SU-DHL-6 (cell line): Measurements from ENCODE around the gene GRB10.

Experiments
- H2AFZ ChIP-seq: fragments of 200-600 bp; sonication (generic); 2 replicates; pipeline ENCODE4 v1.6.1; 2014; ENCODE audit warnings: low read depth, mild to moderate bottlenecking, moderate library complexity, mixed read lengths, antibody characterized with exemption, low read length; ENCODE audit not compliant: severe bottlenecking
- H3F3A ChIP-seq: fragments of 200-600 bp; shearing (Covaris generic); 2 replicates; pipeline ENCODE4 v1.6.0; 2016; ENCODE audit warnings: antibody characterized with exemption, mild to moderate bottlenecking; ENCODE audit not compliant: insufficient read depth
- H3K27ac ChIP-seq: fragments of 200-600 bp; sonication (generic); 2 replicates; pipeline ENCODE4 v1.5.1; 2016; ENCODE audit warnings: low read depth, mild to moderate bottlenecking, low read length, moderate library complexity, mixed read lengths
- H3K27me3 ChIP-seq: fragments of 200-600 bp; sonication (generic), shearing (Covaris generic); 2 replicates; pipeline ENCODE4 v1.6.0; 2014; ENCODE audit warnings: mild to moderate bottlenecking, low read length
- H3K36me3 ChIP-seq: fragments of 200-600 bp; sonication (generic); 2 replicates; pipeline ENCODE4 v1.6.1; 2014; ENCODE audit warnings: mild to moderate bottlenecking, low read length, mixed read lengths
- H3K4me2 ChIP-seq: fragments of 300-600, 200-600 bp; shearing (Covaris generic), sonication (generic); 2 replicates; pipeline ENCODE4 v1.6.0; 2014; ENCODE audit warnings: low read length, low read depth, mild to moderate bottlenecking; ENCODE audit not compliant: poor library complexity, severe bottlenecking
- H3K4me3 ChIP-seq: fragments of 200-600 bp; sonication (generic); 2 replicates; pipeline ENCODE4 v1.5.1; 2014; ENCODE audit warnings: antibody characterized with exemption, low read length, mild to moderate bottlenecking, mixed read lengths; ENCODE audit not compliant: insufficient read depth, poor library complexity, severe bottlenecking
- H3K79me2 ChIP-seq: fragments of 200-600 bp; sonication (generic); 2 replicates; pipeline ENCODE4 v1.6.1; 2014; ENCODE audit warnings: mild to moderate bottlenecking, low read length, moderate library complexity; ENCODE audit not compliant: insufficient read depth
- H3K9ac ChIP-seq: fragments of 200-600 bp; sonication (generic); 2 replicates; pipeline ENCODE4 v1.7.0; 2014; ENCODE audit warnings: mild to moderate bottlenecking, low read length
- H3K9me2 ChIP-seq: fragments of 200-600 bp; sonication (generic); replicated peaks from 2 replicates; pipeline ENCODE4 v1.6.1; 2014; ENCODE audit warnings: low read length; ENCODE audit not compliant: insufficient read depth
- H3K9me3 ChIP-seq: fragments of 200-600 bp; sonication (generic); 2 replicates; pipeline ENCODE4 v1.6.1; 2014; ENCODE audit warnings: low read length, mixed read lengths; ENCODE audit not compliant: insufficient read depth
- H4K20me1 ChIP-seq: fragments of 200-600 bp; sonication (generic); 2 replicates; pipeline ENCODE4 v1.6.1; 2014; ENCODE audit warnings: low read depth, mild to moderate bottlenecking, antibody characterized with exemption, low read length, moderate library complexity, mixed read lengths
- CTCF ChIP-seq: fragments of 200-600 bp; sonication (generic); IDR thresholded peaks from one replicate; pipeline ENCODE4 v1.5.1; 2017; ENCODE audit warnings: antibody characterized with exemption, mild to moderate bottlenecking, low read length, moderate library complexity; ENCODE audit not compliant: insufficient read depth, poor library complexity, severe bottlenecking
- EZH2phosphoT487 ChIP-seq: fragments of 200-600 bp; sonication (generic), shearing (Covaris generic); conservative IDR thresholded peaks from 2 replicates; pipeline ENCODE4 v1.6.1; 2018; ENCODE audit warnings: mild to moderate bottlenecking, antibody characterized with exemption, low read length, moderate library complexity, mixed read lengths

Gene GRB10

DNA sequence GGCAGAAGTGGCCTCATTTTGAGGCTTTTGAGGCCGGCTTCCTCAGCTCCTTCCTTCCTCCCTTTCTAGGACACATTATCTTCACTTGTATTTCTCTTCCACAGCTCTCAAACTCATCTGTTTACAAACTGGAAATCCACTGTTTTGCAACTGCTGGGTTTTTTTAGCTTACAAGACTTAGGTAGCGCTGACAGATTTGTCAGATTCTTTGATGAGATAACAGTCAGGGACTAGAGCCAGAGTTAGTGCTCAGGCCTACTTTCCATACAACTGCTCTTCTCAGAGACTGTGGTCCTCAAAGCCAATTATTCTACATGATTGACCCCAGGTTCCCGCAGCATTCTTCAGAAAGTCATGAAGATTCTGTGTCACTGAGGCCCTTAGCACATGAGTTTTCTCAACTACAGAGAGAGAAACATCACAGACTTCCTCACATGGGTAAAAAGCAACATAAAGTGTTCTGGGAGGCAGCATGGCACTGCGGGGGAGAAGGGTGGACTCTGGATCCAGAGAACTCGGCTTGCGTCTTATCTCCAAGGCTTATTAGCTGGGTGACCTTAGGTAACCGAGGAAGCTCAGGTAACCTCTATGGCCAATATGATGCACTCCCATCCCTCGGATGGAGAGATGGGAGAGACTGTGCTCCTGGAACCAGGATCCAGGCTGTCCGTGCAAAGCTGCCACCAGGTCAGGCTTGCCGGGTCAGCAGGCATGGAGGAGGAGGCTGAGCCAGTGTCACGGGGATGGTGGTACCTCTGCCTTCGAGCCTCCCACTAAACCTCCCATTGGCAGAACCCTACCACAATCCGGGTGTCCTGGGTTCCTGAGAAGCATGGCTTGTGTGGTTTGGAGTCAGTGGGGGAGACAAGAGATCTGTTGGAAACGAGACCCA is 228.0 kb downstream of the GRB10 start:
- Histone ChIP-seq H3K27ac (no peak overlapping the region), H3K36me3 (no peaks in the 10 kb centered on the region), H3K9me2 (no peaks in the 10 kb centered on the region), H4K20me1 (no peaks in the 10 kb centered on the region), H3K4me3 (no peak overlapping the region), H3K9ac (no peak overlapping the region), H3K79me2 (no peaks in the 10 kb centered on the region), H3K4me2 (no peak overlapping the region), H3K27me3 (no peaks in the 10 kb centered on the region), H3K9me3 (no peaks in the 10 kb centered on the region), H3F3A (no peaks in the 10 kb centered on the region), H2AFZ (no peak overlapping the region)
- no peak for TF ChIP-seq CTCF
- TF ChIP-seq EZH2phosphoT487: no peak

GRCh38 chr7:50553973-50554372 is 228.7 kb downstream of the GRB10 start:
- Histone ChIP-seq H3K27me3 (no peaks in the 10 kb centered on the region), H3F3A (no peaks in the 10 kb centered on the region), H3K79me2 (no peaks in the 10 kb centered on the region), H3K36me3 (no peaks in the 10 kb centered on the region), H3K27ac (no peak overlapping the region), H3K9me3 (no peaks in the 10 kb centered on the region), H3K9ac (no peak overlapping the region), H2AFZ (no peak overlapping the region), H3K4me2 (no peak overlapping the region), H3K9me2 (no peaks in the 10 kb centered on the region), H3K4me3 (no peak overlapping the region), H4K20me1 (no peaks in the 10 kb centered on the region)
- TF ChIP-seq CTCF (no peak), EZH2phosphoT487 (no peak)

- H3K36me3 ChIP-seq: no peaks in the 10 kb centered on the region
- no peak overlapping the region for H3K4me3 ChIP-seq
- no peaks in the 10 kb centered on the region for H3K9me3 ChIP-seq
- H3K27me3 ChIP-seq: no peaks in the 10 kb centered on the region
- no peak for TF ChIP-seq EZH2phosphoT487
- no peak for TF ChIP-seq CTCF
- no peak overlapping the region for H3K27ac ChIP-seq
- no peak overlapping the region for H3K9ac ChIP-seq
- no peaks in the 10 kb centered on the region for H3F3A ChIP-seq
- no peaks in the 10 kb centered on the region for H3K79me2 ChIP-seq
- no peak overlapping the region for H2AFZ ChIP-seq
- H4K20me1 ChIP-seq: no peaks in the 10 kb centered on the region
- no peak overlapping the region for H3K4me2 ChIP-seq
- no peaks in the 10 kb centered on the region for H3K9me2 ChIP-seq
These were observed 229.8 kb downstream of the GRB10 start for GRCh38 chr7:50552921-50553320.
